ENCODE data around the gene C6orf136.

The C6orf136 gene

DNA sequence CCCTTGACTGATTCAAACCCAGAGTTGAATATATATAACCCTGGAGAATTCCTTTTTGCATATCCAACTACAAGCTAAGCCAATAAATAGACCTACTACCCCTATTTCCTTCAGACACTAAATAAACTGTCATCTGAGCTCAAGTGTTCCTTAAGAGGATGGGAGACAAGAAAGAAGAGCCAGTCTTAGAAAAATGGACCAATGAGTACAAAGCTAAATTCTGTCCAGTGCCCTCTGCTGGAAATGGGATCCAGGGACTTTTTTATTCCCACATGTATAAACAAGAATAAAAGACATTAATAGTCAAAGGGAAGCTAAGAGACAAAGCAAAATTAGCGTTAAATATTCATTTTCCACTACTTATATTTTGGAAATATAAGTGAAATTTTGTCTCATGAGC, 34.7 kb upstream of the C6orf136 start:
- H3K27me3 ChIP-seq (ENCODE audit: insufficient read depth, low read length): no peaks in the 10 kb centered on the region
- peaks cover 58% of the 10 kb centered on the region for H3K36me3 ChIP-seq (ENCODE audit: insufficient read depth, low read length)
- H2AFZ ChIP-seq (ENCODE audit: low read depth, low read length): no peak overlapping the region
- peaks cover 22% of the 10 kb centered on the region for H3K4me1 ChIP-seq (ENCODE audit: insufficient read depth, low read length)
- no peaks in the 10 kb centered on the region for H3K9me3 ChIP-seq (ENCODE audit: low read length)
- H3K4me3 ChIP-seq (ENCODE audit: low read length): no peak overlapping the region

DNA sequence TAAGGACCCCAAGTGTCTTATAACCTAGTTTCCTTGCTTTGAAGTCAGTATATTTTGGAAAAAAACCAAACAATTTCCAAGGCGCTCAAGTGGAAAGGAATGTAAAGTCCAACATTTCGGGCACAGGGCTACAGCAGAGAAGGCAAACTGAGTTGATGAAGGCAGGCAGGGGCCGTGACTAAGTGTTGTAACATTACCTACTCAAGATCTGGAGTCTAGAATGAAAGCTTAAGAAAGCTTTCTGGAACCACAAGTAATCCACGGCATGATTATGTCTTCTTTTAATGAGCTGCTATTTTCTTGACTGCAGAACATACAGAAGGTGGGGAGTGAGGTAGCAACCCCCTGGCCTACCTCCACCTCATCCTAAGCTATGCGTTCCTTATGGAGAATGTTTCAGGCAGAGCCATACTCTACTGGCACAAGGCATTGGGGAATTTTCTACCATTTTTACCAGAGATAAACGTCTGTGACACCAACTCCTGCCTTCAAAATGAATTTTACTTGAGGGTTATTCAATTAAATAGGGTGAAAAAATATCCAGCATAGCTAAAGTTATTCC, 34.2 kb upstream of the C6orf136 start:
- peaks cover 22% of the 10 kb centered on the region for H3K4me1 ChIP-seq (ENCODE audit: insufficient read depth, low read length)
- no peak overlapping the region for H3K4me3 ChIP-seq (ENCODE audit: low read length)
- no peak overlapping the region for H2AFZ ChIP-seq (ENCODE audit: low read depth, low read length)
- no peaks in the 10 kb centered on the region for H3K27me3 ChIP-seq (ENCODE audit: insufficient read depth, low read length)
- peaks cover 53% of the 10 kb centered on the region for H3K36me3 ChIP-seq (ENCODE audit: insufficient read depth, low read length)
- no peaks in the 10 kb centered on the region for H3K9me3 ChIP-seq (ENCODE audit: low read length)

- peaks cover 24% of the 10 kb centered on the region for H3K4me1 ChIP-seq (ENCODE audit: insufficient read depth, low read length)
- no peak overlapping the region for H2AFZ ChIP-seq (ENCODE audit: low read depth, low read length)
- peaks cover 46% of the 10 kb centered on the region for H3K36me3 ChIP-seq (ENCODE audit: insufficient read depth, low read length)
- no peaks in the 10 kb centered on the region for H3K9me3 ChIP-seq (ENCODE audit: low read length)
- no peak overlapping the region for H3K4me3 ChIP-seq (ENCODE audit: low read length)
- H3K27me3 ChIP-seq (ENCODE audit: insufficient read depth, low read length): no peaks in the 10 kb centered on the region
These were observed 33.5 kb upstream of the C6orf136 start for GRCh38 chr6:30613251-30614043.

DNA sequence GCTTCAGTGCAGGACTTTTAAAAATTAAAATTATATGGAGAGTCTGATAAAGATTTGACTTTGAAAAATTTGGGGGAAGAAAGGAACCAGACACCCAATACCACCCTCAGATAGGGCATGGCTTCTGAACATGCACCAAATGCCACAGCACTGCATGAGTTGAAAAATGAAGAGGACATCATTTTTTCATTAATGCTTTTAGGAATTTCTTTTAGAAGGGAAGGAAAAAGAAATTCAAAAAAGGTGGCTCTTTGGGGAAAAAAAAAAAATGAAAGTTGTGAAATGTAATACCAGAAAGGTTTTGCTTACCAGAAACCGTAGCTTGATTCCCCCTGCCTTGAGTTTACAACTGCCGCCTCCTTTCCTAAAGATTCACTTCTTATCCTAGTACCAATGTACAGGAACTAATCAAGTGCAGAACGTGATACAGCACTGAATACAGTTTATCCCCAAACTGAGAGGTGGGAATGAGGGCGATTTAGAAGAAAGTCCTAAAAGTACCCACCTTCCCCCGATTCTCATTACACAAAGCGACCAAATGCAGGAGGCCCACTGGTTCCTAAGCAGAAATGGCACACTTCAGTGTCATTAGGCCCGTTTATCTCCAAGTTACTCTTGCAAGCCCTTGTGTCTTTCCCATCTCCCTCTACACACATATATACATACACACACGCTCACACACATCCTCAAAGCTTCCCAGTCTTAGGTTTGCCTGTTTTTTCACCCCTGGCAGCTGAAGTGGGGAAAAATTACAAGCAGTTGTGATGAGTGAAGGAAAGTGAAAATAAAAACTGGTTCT, 32.7 kb upstream of the C6orf136 start:
- Histone ChIP-seq H3K9me3 (ENCODE audit: low read length) (no peaks in the 10 kb centered on the region), H3K4me3 (ENCODE audit: low read length) (peak overlapping the region; percentile 90), H2AFZ (ENCODE audit: low read depth, low read length) (no peak overlapping the region), H3K36me3 (ENCODE audit: insufficient read depth, low read length) (peaks cover 39% of the 10 kb centered on the region), H3K27me3 (ENCODE audit: insufficient read depth, low read length) (no peaks in the 10 kb centered on the region), H3K4me1 (ENCODE audit: insufficient read depth, low read length) (peaks cover 27% of the 10 kb centered on the region)

DNA sequence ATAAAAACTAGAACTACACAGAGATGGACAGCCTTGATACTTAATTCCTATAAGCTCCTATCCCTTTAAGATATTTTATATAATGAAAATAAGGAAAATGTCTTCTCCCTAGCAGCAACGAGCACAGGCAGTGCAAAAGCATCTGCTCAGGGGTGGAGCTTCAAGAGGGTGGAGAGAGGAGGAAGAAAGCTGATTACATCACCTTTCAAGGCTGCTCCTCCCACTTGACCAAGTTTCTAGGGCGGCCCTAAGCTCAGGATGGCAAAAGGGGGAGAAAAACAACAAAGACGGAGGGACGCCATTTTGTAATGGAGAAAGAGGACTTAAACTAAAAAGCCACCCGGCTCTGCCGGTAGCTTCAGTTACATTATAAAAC, 32.1 kb upstream of the C6orf136 start:
- peak overlapping the region; percentile 90 for H3K4me3 ChIP-seq (ENCODE audit: low read length)
- peaks cover 39% of the 10 kb centered on the region for H3K36me3 ChIP-seq (ENCODE audit: insufficient read depth, low read length)
- peaks cover 27% of the 10 kb centered on the region for H3K4me1 ChIP-seq (ENCODE audit: insufficient read depth, low read length)
- H2AFZ ChIP-seq (ENCODE audit: low read depth, low read length): no peak overlapping the region
- H3K9me3 ChIP-seq (ENCODE audit: low read length): no peaks in the 10 kb centered on the region
- H3K27me3 ChIP-seq (ENCODE audit: insufficient read depth, low read length): no peaks in the 10 kb centered on the region

DNA sequence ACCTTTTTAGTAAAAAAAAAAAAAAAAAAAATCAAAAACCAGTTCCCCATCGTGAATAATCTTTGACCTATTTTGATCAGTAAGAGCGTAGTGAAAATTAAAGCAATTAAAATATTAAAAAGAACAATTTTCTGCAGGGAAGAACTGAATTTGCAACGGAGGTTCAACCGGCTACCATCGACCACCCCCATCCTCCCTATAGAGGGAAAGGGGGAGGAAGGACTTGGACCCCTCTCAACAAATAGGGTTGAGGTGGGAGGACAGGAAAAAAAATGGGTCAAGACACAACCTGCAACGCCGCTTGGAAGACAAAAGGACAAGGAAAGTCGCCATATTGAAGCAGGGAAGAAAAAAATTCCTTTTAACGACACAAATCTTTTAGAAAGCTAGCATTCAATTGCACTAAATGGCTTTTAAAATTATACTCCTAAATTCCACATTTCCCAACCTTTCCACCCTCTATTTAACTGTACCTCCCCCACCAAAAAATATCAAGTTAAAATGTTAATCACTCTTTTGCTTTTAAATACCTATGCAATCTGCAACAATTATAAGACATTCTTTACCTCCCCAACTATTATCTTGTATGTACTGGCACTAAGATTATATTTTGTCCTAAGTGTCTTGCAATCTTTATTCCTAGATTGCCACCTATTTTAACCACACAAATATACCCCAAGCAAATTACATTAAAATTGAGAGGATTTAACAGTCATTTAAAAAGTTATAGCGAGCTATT, 31.5 kb upstream of the C6orf136 start:
- Histone ChIP-seq H3K4me1 (ENCODE audit: insufficient read depth, low read length) (peaks cover 27% of the 10 kb centered on the region), H3K36me3 (ENCODE audit: insufficient read depth, low read length) (peaks cover 33% of the 10 kb centered on the region)

GRCh38 chr6:30615958-30616810, 30.7 kb upstream of the C6orf136 start:
- peaks cover 36% of the 10 kb centered on the region for H3K36me3 ChIP-seq (ENCODE audit: insufficient read depth, low read length)
- H3K4me3 ChIP-seq (ENCODE audit: low read length): peak overlapping the region; percentile 90
- H3K9me3 ChIP-seq (ENCODE audit: low read length): no peaks in the 10 kb centered on the region

More for the DNA sequence above, 31.5 kb upstream of the C6orf136 start:
- Histone ChIP-seq H3K4me3 (ENCODE audit: low read length) (peak overlapping the region; percentile 90), H2AFZ (ENCODE audit: low read depth, low read length) (no peak overlapping the region), H3K27me3 (ENCODE audit: insufficient read depth, low read length) (no peaks in the 10 kb centered on the region), H3K9me3 (ENCODE audit: low read length) (no peaks in the 10 kb centered on the region)

DNA sequence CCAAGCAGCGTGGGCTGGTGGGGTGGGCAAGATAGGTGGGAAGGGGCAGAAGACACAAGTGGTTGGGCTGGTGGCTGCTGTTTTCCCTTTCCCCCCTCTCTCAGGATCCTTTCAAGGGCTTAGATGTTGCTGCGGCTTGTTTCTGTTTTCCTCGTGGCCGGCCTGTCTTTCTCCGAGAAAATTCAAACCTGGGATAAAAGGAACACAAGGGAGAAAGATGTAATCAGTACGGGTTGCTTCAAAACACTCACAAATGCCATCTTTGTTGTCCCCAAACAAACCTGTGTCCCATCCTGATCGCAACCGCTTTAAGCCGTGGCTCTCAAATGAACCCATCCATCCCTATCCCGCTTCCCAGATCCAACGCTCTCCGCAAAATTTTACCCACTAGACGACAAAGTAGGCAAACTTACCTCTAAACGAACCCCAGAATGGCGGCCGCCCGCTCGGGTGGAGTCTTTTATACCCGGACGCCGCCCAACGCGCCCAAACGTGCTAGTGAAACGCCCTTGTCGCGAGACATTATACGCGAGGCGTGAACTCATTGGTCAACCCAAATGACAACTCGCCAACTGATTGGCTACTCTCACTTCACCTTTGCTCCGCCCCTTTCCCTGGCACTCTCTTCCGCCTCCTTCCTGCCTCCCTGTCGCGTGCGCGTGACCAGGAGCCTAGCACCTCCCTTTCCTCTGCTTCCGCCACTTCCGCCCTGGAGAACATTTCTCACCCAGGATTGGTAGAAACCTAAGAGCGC, 29.9 kb upstream of the C6orf136 start, which contains the start of gene PPP1R10:
TSS of gene PPP1R10 (minus strand) at position 433 of the 754 bp plus-strand sequence. CDS start 7,299 bp downstream, outside the sequence.
- Histone ChIP-seq H3K27me3 (ENCODE audit: insufficient read depth, low read length) (no peaks in the 10 kb centered on the region), H3K4me1 (ENCODE audit: insufficient read depth, low read length) (peaks cover 27% of the 10 kb centered on the region), H3K9me3 (ENCODE audit: low read length) (no peaks in the 10 kb centered on the region), H2AFZ (ENCODE audit: low read depth, low read length) (no peak within 1 kb of the TSS), H3K4me3 (ENCODE audit: low read length) (peak within 1 kb of the TSS; percentile 90), H3K36me3 (ENCODE audit: insufficient read depth, low read length) (peaks cover 34% of the 10 kb centered on the region)

More at GRCh38 chr6:30615958-30616810, 30.7 kb upstream of the C6orf136 start:
- Histone ChIP-seq H3K27me3 (ENCODE audit: insufficient read depth, low read length) (no peaks in the 10 kb centered on the region), H2AFZ (ENCODE audit: low read depth, low read length) (no peak overlapping the region), H3K4me1 (ENCODE audit: insufficient read depth, low read length) (peaks cover 27% of the 10 kb centered on the region)

- H3K36me3 ChIP-seq (ENCODE audit: insufficient read depth, low read length): peaks cover 39% of the 10 kb centered on the region
- no peaks in the 10 kb centered on the region for H3K9me3 ChIP-seq (ENCODE audit: low read length)
These were observed 29.2 kb upstream of the C6orf136 start, which contains the start of gene MRPS18B for GRCh38 chr6:30617565-30618269. TSS of gene MRPS18B (plus strand) at chr6:30617840. CDS start at chr6:30617866, 26 bp downstream.

DNA sequence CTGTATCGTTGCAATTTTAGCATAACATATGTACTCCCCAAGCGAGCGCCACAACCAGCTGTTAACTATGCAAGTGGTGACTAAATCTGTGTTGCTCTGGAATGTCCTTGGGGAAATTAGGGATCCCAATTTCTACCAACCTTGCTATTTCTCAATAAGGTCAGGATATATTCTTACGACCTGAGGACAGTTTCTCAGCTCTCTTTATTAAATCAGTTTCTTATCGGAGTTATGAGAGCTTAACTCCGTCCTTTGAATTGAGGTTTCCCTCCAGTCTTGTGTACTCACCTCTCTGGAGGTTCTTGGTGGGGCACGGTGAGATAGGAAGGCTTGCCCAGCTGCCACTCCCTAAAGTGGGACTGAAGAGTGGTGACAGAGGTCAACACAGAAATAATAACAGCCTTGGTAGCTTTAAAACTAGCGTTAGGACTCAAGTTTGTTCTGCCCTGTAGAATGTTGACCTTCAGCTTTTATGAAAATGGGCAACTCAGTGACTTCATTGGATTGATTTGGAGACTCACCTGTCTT, 28.6 kb upstream of the C6orf136 start:
- H3K9me3 ChIP-seq (ENCODE audit: low read length): no peaks in the 10 kb centered on the region
- no peaks in the 10 kb centered on the region for H3K27me3 ChIP-seq (ENCODE audit: insufficient read depth, low read length)
- peaks cover 27% of the 10 kb centered on the region for H3K4me1 ChIP-seq (ENCODE audit: insufficient read depth, low read length)
- H2AFZ ChIP-seq (ENCODE audit: low read depth, low read length): no peak overlapping the region
- peak overlapping the region; percentile 90 for H3K4me3 ChIP-seq (ENCODE audit: low read length)
- peaks cover 44% of the 10 kb centered on the region for H3K36me3 ChIP-seq (ENCODE audit: insufficient read depth, low read length)

More at GRCh38 chr6:30617565-30618269, 29.2 kb upstream of the C6orf136 start, which contains the start of gene MRPS18B:
- Histone ChIP-seq H3K4me3 (ENCODE audit: low read length) (peak within 1 kb of the TSS; percentile 90), H3K27me3 (ENCODE audit: insufficient read depth, low read length) (no peaks in the 10 kb centered on the region), H2AFZ (ENCODE audit: low read depth, low read length) (no peak within 1 kb of the TSS), H3K4me1 (ENCODE audit: insufficient read depth, low read length) (peaks cover 27% of the 10 kb centered on the region)

GRCh38 chr6:30619561-30619960, 27.4 kb upstream of the C6orf136 start:
- Histone ChIP-seq H3K4me3 (ENCODE audit: low read length) (no peak overlapping the region), H3K27me3 (ENCODE audit: insufficient read depth, low read length) (no peaks in the 10 kb centered on the region), H2AFZ (ENCODE audit: low read depth, low read length) (no peak overlapping the region), H3K9me3 (ENCODE audit: low read length) (no peaks in the 10 kb centered on the region), H3K4me1 (ENCODE audit: insufficient read depth, low read length) (peaks cover 15% of the 10 kb centered on the region), H3K36me3 (ENCODE audit: insufficient read depth, low read length) (peaks cover 43% of the 10 kb centered on the region)
